Ovary (tissue), 9 donors: Measurements from ENCODE around the gene DRAP1. TPM values are rescaled to one million over a fixed set of nuclear protein-coding genes. Genes with fewer than 3 reads are reported as not detected.
"Not testable (repeated sequence)": the region's sequence is repeated elsewhere in the genome, so short reads cannot be mapped to it uniquely, and the experiment has no call there.

Experiments
- DNase-seq, 5 donors: peaks; one replicate each; pipeline ENCODE4 v3.0.0-alpha.2; 2019 to 2020
- H3K27ac ChIP-seq, 2 donors: fragments of 200-600 bp; one replicate each; pipeline versions ENCODE4 v1.5.1 to v1.8.0; 2019 to 2022
- H3K27me3 ChIP-seq: fragments of 200-600 bp; one replicate; pipeline ENCODE4 v1.8.0; 2022
- H3K36me3 ChIP-seq: fragments of 200-600 bp; sonication (generic); one replicate; pipeline ENCODE4 v1.5.1; 2019
- H3K4me1 ChIP-seq: one replicate; pipeline ENCODE4 v1.8.1; 2013; ENCODE audit warnings: mild to moderate bottlenecking, moderate library complexity; ENCODE audit not compliant: insufficient read depth
- H3K4me3 ChIP-seq: fragments of 200-600 bp; sonication (generic); one replicate; pipeline ENCODE4 v1.5.1; 2017
- H3K9me3 ChIP-seq, 2 donors: fragments of 200-600 bp in 1 of 2; sonication (generic) in 1 of 2; one replicate each; pipeline versions ENCODE4 v1.5.1 to v1.8.1; 2013 to 2019; ENCODE audit warnings: mild to moderate bottlenecking in 1 of 2, moderate library complexity in 1 of 2
- CTCF ChIP-seq, 3 donors: fragments of 450-650 bp in 2 of 3; fragments of 200-600 bp in 1 of 3; IDR thresholded peaks; one replicate each; pipeline versions ENCODE4 v1.5.1 to v1.8.0; 2016 to 2022; ENCODE audit warnings: antibody characterized with exemption in 3 of 3, mild to moderate bottlenecking in 1 of 3
- EP300 ChIP-seq: sonication (generic); formaldehyde crosslinking; IDR thresholded peaks from one replicate; pipeline ENCODE4 v1.6.1; 2017; ENCODE audit warnings: antibody characterized with exemption
- POLR2A ChIP-seq: fragments of 450-650 bp; IDR thresholded peaks from one replicate; pipeline ENCODE4 v1.6.1; 2017; ENCODE audit warnings: antibody characterized with exemption, mild to moderate bottlenecking, moderate library complexity
- WGBS, 3 donors: extraction: QIAGEN DNeasy Blood & Tissue Kit in 1 of 3; methylation state at CpG; one replicate each; pipeline versions ENCODE4 v1.1.5 to v1.1.7; 2013 to 2017; 5-methylcytosine and 5-hydroxymethylcytosine counted together
- intact Hi-C, 4 donors: fragments of 100-400 bp; cut with DNase I; formaldehyde crosslinking; loops; one replicate each; pipeline versions ENCODE4 v1.11.0 to v1.15.1; 2022 to 2023
- polyA plus RNA-seq, 2 donors: library from polyadenylated mRNA; stranded (reverse); fragments of 200-250 nt in 1 of 2; fragments of 350-450 nt in 1 of 2; fragmentation: Illumina TruSeq in 1 of 2; extraction: RNeasy Lipid Tissue Mini Kit (QIAGEN cat#74804) in 1 of 2; gene quantifications; one replicate each; pipeline ENCODE4 v1.2.3, GENCODE V29; 2013 to 2014
- total RNA-seq, 7 donors: library from RNA; depleted of rRNA in 2 of 7; stranded (reverse); fragments of >200 nt in 2 of 7; fragmentation: NEBNext Ultra II Directional in 3 of 7; extraction: Animal tissue kit (Norgen Biotek cat#: 25700) in 3 of 7; gene quantifications; one replicate each; pipeline versions ENCODE4 v1.1.0 to v1.2.4, GENCODE V29; 2016 to 2023
- donor health status: DM: no; HTN: no; CAD: no; lungs with moderate emphysema.
- donor health status: DM: no; HTN: no; CAD: no.
- donor health status: Bipolar disorder and iron deficiency.
- donor health status: DM: yes; HTN: yes; CAD: no.
- donor health status: DM: no; HTN: no; CAD: no.
- donor health status: DM: yes; HTN: yes; CAD: no.

The DRAP1 gene
- total and polyA plus RNA-seq, 9 donors, result 22.2 to 86.7 (median 78.3) TPM

DNA sequence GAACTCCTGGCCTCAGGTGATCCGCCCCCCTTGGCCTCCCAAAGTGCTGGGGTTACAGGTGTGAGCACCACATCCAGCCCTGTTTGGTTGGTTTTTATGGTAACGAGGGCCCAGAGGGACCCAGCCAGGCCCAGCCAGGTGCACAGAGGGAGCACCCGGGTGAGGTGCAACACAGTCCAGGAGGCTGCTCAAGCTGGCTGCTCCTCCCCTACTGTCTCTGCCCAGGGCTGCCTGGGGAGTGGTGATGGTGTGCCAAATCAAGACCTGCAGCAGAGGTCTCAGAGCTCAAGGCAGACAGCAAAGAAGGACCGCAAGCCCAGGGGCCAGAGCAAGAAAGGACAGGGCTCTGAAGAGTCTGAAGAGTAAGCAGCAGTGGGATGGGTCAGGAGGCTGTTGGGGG lies 27.4 kb downstream of the DRAP1 start:
- H3K9me3 ChIP-seq, result no peaks in the 10 kb centered on the region
- no peaks in the 10 kb centered on the region for H3K4me1 ChIP-seq
- H3K4me3 ChIP-seq, result no peak overlapping the region
- no peak for TF ChIP-seq CTCF (IDR thresholded peaks at IDR 0.05)
- TF ChIP-seq EP300, result no peak
- no peak for TF ChIP-seq POLR2A
- no peak for DNase-seq
- H3K36me3 ChIP-seq, result no peaks in the 10 kb centered on the region
- no peak overlapping the region for H3K27ac ChIP-seq
- no peaks in the 10 kb centered on the region for H3K27me3 ChIP-seq
- intact Hi-C loops, result no loop called here
- 78 to 82% (median 80%) methylated on average over 4 of the region's 4 CpGs for WGBS, 3 donors

- no peak for DNase-seq
- Histone ChIP-seq H3K36me3 (no peaks in the 10 kb centered on the region), H3K27ac (no peak overlapping the region), H3K4me1 (no peaks in the 10 kb centered on the region), H3K9me3 (no peaks in the 10 kb centered on the region), H3K27me3 (no peaks in the 10 kb centered on the region), H3K4me3 (no peak overlapping the region)
- WGBS, 3 donors, result 34 to 45% (median 36%) methylated on average over 13 of the region's 13 CpGs
- TF ChIP-seq EP300 (no peak), CTCF (IDR thresholded peaks at IDR 0.05) (no peak), POLR2A (no peak)
- intact Hi-C loops, result no loop called here
Observed at GRCh38 chr11:65947133-65947532, 27.9 kb downstream of the DRAP1 start.

GRCh38 chr11:65947603-65948125 lies 28.4 kb downstream of the DRAP1 start:
- DNase-seq, result no peak
- TF ChIP-seq CTCF (IDR thresholded peaks at IDR 0.05) (no peak), POLR2A (no peak), EP300 (no peak)
- intact Hi-C loops, result no loop called here
- no peaks in the 10 kb centered on the region for H3K4me1 ChIP-seq
- no peaks in the 10 kb centered on the region for H3K9me3 ChIP-seq
- no peaks in the 10 kb centered on the region for H3K36me3 ChIP-seq
- WGBS, 3 donors, result 82 to 83% (median 83%) methylated on average over 12 of the region's 12 CpGs
- no peaks in the 10 kb centered on the region for H3K27me3 ChIP-seq
- no peak overlapping the region for H3K4me3 ChIP-seq
- H3K27ac ChIP-seq, result no peak overlapping the region

DNA sequence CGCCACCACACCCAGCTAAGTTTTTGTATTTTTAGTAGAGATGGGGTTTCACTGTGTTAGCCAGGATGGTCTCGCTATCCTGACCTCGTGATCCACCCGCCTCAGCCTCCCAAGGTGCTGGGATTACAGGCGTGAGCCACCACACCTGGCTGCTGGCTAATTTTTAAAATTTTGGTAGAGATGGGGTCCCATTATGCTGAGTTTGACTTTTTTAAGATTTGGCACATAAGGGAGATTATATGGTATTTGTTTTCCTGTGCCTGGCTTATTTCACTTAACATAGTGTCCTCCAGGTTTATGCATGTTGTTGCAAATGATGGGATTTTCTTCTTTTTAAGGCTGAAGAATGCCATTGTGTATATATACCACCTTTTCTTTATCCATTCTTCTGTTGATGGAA lies 31.5 kb downstream of the DRAP1 start:
- H3K27me3 ChIP-seq, H3K4me1 ChIP-seq, intact Hi-C loops, H3K4me3 ChIP-seq, H3K36me3 ChIP-seq, DNase-seq, H3K9me3 ChIP-seq, H3K27ac ChIP-seq: not testable (repeated sequence)
- 91 to 93% (median 92%) methylated on average over 5 of the region's 5 CpGs for WGBS, 3 donors

DNA sequence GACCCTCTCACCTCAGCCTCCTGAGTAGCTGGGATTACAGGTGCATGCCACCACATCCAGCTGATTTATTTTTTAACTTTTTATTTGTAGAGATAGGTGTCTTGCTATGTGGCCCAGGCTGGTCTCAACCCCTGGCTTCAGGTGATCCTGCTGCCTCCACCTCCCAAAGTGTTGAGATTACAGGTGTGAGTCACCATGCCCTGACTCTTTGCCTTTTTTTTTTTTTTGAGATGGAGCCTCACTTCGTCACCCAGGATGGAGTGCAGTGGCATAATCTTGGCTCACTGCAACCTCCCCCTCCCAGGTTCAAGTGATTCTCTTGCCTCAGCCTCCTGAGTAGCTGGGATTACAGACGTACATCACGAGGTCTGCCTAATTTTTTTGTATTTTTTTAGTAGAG lies 32.4 kb downstream of the DRAP1 start:
- intact Hi-C loops, H3K27me3 ChIP-seq, H3K27ac ChIP-seq, H3K9me3 ChIP-seq, H3K36me3 ChIP-seq, DNase-seq, H3K4me1 ChIP-seq, H3K4me3 ChIP-seq: not testable (repeated sequence)
- 46 to 59% (median 52%) methylated on average over 3 of the region's 3 CpGs for WGBS, 3 donors
